Suppressor macrophage treated with lipopolysaccharide for 1 hour (primary cell): Measurements from ENCODE around the gene XRCC4.
"Not testable (repeated sequence)": the region's sequence is repeated elsewhere in the genome, so short reads cannot be mapped to it uniquely, and the experiment has no call there.

Experiments
- DNase-seq, 3 donors: peaks; one replicate each; pipeline ENCODE4 v3.0.0-alpha.2; 2020 to 2022

The XRCC4 gene

DNA sequence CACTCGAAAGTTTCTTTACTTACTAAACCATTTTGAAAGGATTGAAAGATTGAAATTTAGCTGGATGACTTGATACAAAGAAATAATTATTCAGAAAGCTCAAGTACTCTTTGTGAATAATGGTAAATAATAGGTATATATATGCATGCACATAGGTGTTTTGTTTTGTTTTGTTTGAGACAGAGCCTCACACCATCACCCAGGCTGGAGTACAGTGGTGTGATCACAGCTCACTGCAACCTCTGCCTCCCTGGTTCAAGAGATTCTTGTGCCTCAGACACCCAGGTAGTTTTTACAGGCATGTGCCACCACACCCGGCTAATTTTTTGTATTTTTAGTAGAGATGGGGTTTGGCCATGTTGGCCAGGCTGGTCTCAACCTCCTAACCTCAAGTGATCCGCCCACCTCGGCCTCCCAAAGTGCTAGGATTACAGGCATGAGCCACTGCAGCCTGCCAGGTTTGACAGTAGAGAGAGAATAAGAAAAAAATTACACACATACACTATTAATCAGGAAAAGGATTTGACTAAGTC is 278.2 kb downstream of the XRCC4 start:
- DNase-seq: not testable (repeated sequence)

DNA sequence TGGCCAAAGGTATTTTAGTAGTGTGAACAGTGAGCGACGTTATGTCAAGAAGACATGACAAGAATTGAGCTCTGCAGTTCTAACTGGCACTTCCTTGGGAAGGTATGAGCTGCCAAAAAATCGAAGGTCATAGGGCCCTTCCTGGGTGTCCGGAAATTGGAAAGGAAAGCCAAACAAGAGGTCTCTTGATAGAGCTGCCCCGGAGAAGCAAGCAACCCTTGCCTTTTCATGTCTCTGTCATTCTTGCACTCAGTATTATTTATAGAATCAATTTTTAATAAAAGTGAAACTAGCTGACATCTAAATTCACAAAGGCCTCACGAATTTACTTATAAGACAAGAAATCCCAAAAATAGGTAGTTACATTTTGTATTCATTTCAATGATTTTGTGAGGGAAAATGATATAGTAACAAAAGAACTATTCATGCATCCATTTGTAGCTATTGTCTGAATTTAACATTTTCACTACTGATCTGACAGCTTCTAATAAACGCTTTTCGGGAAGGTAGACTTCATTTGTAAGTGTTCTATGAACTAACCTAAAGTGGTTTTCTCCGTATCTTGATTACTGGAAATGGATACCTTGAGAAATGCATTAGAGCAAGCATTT is 280.4 kb downstream of the XRCC4 start:
- no peak for DNase-seq

GRCh38 chr5:83360573-83360972 is 283.2 kb downstream of the XRCC4 start:
- DNase-seq: no peak

DNA sequence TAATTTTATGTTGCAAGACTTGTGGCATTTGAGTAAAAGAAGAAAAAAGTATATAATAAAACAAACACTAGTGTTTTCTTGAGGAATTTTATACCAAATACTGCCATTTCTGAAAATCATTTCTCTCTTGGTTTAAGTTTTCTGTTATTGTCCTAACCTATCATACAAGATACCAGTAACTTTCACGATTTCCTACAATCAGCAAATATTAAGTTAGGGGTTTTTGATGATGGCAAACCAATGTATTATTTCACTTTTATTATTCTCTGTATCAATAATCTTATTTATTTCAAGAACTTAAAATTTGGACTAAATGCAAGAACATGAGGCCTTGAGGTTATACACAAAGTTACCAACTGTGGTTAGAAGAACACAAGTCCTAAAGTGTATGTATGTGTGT is 285.2 kb downstream of the XRCC4 start:
- DNase-seq: no peak

GRCh38 chr5:83363111-83363885 is 286.0 kb downstream of the XRCC4 start:
- DNase-seq: peak in 1 of 3 donors; percentile 28

- no peak for DNase-seq
Observed at GRCh38 chr5:83363886-83364275, 286.5 kb downstream of the XRCC4 start.

GRCh38 chr5:83364312-83365299 is 287.3 kb downstream of the XRCC4 start:
- peak in 2 of 3 donors; percentile 59 to 68 for DNase-seq

GRCh38 chr5:83368319-83368718 is 291.0 kb downstream of the XRCC4 start:
- DNase-seq: peak; percentile 86 to 96 (median 93)

DNA sequence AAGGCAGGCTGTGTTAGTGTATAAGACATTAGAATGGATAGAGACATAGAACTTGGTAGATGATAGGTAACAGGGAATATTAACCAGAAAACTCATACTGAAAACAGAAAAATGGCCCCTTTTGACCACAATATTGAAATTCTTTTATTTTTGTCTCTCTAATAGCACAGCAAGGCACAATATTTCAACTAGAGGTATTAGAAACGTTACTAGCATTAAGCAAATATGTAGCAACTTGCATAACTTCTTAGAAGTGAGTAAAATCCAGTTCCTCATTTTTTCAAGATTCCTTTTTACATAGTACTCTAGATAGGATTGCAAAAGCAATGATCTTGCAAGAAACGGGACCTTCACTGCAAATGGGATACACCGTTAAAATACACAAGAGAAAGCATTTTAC is 291.5 kb downstream of the XRCC4 start:
- DNase-seq: peak; percentile 61 to 94 (median 90)

GRCh38 chr5:83370957-83371356 is 293.6 kb downstream of the XRCC4 start:
- DNase-seq: no peak

GRCh38 chr5:83371726-83372125 is 294.4 kb downstream of the XRCC4 start:
- DNase-seq: no peak

DNA sequence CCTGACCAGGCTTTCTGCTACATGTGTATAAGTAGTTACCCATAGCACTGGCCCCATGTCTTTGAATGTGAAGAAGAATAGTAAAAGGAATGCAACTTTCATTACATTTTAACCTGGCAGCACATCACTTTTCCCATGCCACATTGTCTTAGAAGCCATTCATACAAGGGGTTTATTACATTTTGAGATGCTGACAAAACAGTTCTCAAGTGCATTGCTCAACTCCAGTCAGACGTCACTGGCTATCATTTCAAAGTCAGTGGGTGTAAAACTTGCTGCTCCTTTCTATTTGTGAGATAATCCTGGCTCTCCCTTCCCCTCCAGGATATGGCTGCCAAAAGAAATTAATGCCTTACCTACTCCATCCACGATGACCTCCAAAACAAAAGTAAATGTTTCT is 297.2 kb downstream of the XRCC4 start:
- DNase-seq: peak; percentile 46 to 62 (median 61)

- DNase-seq: peak in 2 of 3 donors; percentile 17 to 23
Observed at GRCh38 chr5:83375049-83375745, 297.9 kb downstream of the XRCC4 start.

GRCh38 chr5:83376461-83376860 is 299.1 kb downstream of the XRCC4 start:
- DNase-seq: no peak

DNA sequence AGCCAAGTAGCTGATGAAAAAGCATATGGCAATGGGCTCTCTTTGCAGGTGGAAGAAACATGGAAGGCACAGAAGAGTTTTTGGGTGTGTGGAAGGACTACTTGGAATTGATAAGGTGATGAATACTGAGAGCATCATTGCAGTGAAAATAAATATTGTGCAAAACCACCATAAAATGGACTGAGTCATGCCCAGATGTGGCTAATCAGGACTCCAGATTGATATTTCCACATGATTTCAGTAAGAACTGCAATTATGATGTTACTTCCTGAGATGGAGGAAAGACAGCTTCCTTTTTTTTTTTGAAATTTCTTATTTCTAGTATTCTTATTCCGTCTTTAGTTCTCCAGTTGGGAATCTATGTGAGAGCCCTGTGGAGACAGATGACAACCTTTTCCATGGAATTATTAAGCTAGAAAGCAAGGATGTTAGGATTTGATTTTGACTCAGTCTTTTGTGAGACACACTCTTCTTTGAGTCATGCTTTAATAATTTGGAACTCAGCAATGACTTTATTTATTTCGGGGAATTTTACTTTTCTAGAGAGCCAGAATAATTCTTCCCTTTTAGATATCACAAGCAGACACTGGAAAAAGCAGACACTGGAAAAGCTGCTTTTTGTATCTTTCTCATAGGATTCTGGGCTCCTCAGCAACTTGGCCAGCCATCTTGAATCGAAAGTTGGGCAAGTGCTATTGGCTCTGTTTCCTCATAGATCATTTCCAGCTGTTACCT is 300.0 kb downstream of the XRCC4 start:
- peak; percentile 22 to 78 (median 73) for DNase-seq

DNA sequence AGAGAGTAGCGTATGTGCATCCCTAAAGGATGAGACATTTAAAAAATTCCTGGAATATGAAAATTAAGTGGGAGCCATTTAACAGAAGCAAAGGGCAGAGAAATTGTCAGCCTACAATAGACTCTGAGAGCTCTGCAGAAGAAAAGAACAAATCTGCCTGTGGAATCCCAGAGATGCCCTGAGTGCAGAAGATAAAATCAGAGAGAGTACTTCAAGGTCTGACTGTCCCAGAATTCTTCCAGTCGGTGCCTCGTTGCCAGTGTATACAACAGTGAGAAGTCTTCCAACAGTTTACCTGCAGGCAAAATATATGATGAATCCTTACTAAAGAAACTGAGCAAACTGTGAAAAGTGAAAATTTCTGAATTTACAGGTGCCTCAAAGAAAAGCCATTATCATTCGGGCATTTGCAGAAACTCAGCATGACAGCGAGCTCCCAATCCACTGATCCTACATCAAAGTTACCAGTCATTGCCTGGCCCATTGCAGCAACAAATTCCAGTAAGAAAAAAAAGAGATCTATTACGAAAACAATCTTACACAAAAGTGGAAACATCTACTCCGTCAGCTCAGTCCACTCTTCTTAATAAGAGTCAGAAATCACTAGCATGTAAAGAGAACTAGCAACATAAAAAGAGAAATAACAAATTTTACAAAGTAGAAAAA is 301.4 kb downstream of the XRCC4 start:
- DNase-seq: peak; percentile 42 to 64 (median 59)

DNA sequence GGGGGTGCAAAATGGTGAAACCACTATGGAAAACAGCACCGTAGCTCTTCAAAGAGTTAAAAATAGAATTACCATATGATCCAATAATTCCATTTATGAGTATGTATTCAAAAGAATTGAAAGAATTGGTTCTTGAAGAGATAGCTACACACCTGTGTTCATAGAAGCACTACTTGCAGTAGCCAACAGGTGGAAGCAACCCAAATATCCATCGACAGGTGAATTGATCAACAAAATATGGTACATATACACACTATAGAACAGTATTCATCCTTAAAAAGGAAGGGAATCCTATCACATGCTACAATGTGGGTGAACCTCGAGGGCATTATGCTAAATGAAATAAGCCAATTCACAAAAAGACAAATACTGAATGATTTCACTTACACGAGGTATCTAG is 308.5 kb downstream of the XRCC4 start:
- no peak for DNase-seq

GRCh38 chr5:83387041-83387440 is 309.7 kb downstream of the XRCC4 start:
- peak in 2 of 3 donors; percentile 47 to 55 for DNase-seq

GRCh38 chr5:83388608-83389007 is 311.3 kb downstream of the XRCC4 start:
- DNase-seq: no peak

DNA sequence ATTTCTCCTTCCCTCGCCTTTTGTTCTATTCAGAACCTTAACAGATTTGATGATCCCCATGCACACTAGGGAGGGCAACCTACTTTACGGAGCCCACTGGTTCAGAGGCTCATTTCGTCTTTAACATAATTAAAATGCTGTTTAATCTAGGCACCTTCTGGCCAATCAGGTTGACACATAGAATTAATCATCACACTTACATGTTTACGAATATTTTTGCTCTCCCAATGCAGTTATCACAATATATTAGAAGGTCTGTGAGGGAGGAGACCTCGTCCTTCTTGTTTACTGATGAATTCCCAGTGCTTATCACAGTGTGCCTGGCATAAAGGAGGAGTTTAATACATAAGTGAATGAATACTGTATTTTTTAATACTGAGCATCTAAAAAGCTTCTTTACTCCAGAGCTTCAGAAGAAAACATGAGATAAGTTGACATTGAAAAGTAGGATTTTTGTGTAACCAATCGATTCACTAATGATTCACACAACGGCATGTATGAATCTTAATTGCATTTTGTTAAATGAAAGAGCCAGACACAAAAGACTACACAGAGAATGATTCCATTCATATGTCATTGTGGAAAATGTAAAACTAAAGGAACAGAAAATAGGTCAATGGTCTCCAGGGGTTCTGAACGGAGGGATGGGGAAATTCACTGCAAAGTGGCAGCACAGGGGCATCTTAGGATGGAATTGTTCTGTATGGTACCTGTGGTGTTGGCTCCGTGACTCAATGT is 315.6 kb downstream of the XRCC4 start:
- DNase-seq: no peak
